LNCAP (cell line): Measurements from ENCODE around the gene ENTPD7.

Source experiments
- CTCF ChIP-seq: fragments of 450-650 bp; IDR thresholded peaks from 2 replicates; pipeline ENCODE4 v1.5.1; 2017; ENCODE audit warnings: mild to moderate bottlenecking

Gene ENTPD7

GRCh38 chr10:99682032-99682431 lies 22.7 kb downstream of the ENTPD7 start:
- no peak for TF ChIP-seq CTCF

GRCh38 chr10:99682752-99683151 lies 23.4 kb downstream of the ENTPD7 start:
- 0 out of 2 replicates have a peak, but pooled peaks have one; percentile 16 for TF ChIP-seq CTCF

GRCh38 chr10:99685597-99685967 lies 26.3 kb downstream of the ENTPD7 start:
- TF ChIP-seq CTCF: no peak

GRCh38 chr10:99689461-99689860 lies 30.2 kb downstream of the ENTPD7 start:
- TF ChIP-seq CTCF: no peak

GRCh38 chr10:99693933-99694583 lies 34.7 kb downstream of the ENTPD7 start:
- TF ChIP-seq CTCF: no peak

GRCh38 chr10:99695761-99696160 lies 36.5 kb downstream of the ENTPD7 start:
- TF ChIP-seq CTCF: no peak

- no peak for TF ChIP-seq CTCF
These were observed 39.3 kb downstream of the ENTPD7 start for GRCh38 chr10:99698504-99699080.
